HepG2 (cell line): ENCODE results near the gene FGF2.

Source experiments
- ZFX ChIP-seq: sonication (generic); formaldehyde crosslinking; IDR thresholded peaks from 2 replicates; pipeline ENCODE4 v1.4.0; 2020; ENCODE audit warnings: mild to moderate bottlenecking, low read depth, missing genetic modification reagents, moderate library complexity
- TF ChIP-seq, protein P1 (sequence below): sonication (generic); formaldehyde crosslinking; IDR thresholded peaks from 2 replicates; pipeline ENCODE4 v1.5.0; 2020; ENCODE audit warnings: mild to moderate bottlenecking, missing genetic modification reagents, moderate library complexity

DNA sequence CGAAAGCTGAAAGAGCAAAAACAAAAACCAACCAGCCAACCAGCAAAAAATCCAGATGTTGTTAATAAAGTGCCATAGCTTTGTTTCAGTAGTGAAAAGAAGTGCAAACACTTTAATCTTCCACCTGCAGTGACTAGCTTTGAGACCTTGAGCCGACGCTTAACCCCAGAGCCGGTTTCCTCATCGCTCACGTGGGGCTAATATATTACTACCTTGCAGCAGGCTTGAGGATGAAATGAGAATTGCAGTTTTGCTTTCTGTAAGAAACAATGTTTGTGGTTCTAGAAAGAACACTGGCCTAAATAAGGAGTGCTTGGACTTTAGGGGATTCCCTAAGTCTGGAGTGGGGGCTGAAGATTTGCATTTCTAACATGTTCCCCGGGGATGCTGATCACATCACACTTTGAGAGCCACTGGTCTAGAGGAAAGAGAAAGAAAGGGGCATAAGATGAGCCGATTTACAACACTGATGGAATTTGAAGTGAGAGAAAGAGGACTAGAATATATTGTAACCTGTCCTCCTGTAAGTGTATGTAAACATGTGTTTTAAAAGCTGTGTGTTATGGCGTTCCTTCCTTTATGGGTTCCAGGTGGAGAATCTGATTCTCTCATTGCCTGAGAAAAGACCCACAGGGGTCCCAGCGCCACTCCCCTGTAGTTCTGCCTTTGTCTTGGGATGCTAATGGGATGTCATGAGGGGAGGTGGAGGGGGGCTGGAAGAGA lies 1.4 kb downstream of the FGF2 start:
- TF ChIP-seq, protein P1, sequence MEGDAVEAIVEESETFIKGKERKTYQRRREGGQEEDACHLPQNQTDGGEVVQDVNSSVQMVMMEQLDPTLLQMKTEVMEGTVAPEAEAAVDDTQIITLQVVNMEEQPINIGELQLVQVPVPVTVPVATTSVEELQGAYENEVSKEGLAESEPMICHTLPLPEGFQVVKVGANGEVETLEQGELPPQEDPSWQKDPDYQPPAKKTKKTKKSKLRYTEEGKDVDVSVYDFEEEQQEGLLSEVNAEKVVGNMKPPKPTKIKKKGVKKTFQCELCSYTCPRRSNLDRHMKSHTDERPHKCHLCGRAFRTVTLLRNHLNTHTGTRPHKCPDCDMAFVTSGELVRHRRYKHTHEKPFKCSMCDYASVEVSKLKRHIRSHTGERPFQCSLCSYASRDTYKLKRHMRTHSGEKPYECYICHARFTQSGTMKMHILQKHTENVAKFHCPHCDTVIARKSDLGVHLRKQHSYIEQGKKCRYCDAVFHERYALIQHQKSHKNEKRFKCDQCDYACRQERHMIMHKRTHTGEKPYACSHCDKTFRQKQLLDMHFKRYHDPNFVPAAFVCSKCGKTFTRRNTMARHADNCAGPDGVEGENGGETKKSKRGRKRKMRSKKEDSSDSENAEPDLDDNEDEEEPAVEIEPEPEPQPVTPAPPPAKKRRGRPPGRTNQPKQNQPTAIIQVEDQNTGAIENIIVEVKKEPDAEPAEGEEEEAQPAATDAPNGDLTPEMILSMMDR (CRISPR knock-in tag), result no peak
- no peak for TF ChIP-seq ZFX
